Erythroblast (primary cell): ENCODE data around the gene STYXL1.
"Not testable (repeated sequence)": the region's sequence is repeated elsewhere in the genome, so short reads cannot be mapped to it uniquely, and the experiment has no call there.

ENCODE experiments used
- GATA1 ChIP-seq: IDR thresholded peaks from 2 replicates; pipeline ENCODE4 v1.6.1; 2011; ENCODE audit warnings: low read depth, mild to moderate bottlenecking, control low read depth, low read length, moderate library complexity
- POLR2A ChIP-seq: IDR thresholded peaks from 2 replicates; pipeline ENCODE4 v1.6.1; 2011; ENCODE audit warnings: mild to moderate bottlenecking, low read length

GRCh38 chr7:76058745-76059144 is 10.9 kb upstream of the STYXL1 start:
- TF ChIP-seq POLR2A, GATA1: not testable (repeated sequence)
